ENCODE measurements around the gene TOM1. TPM values are rescaled to one million over a fixed set of nuclear protein-coding genes. Genes with fewer than 3 reads are reported as not detected.

Gene TOM1
- total RNA-seq, 4 donors from 2014 or later: 64.7 to 114 (median 86.5) TPM

GRCh38 chr22:35258191-35258988 is 41.3 kb upstream of the TOM1 start:
- TF ChIP-seq POLR2A (IDR thresholded peaks at IDR 0.05) (no peak), EP300 (IDR thresholded peaks at IDR 0.05) (no peak), CTCF (IDR thresholded peaks at IDR 0.05) (no peak)
- Histone ChIP-seq H3K9me3 (no peaks in the 10 kb centered on the region), H3K4me1 (peaks cover 0 to 32% (median 10%) of the 10 kb centered on the region in 4 donors), H3K27me3 (no peaks in the 10 kb centered on the region), H3K27ac (peak overlapping the region; percentile 90 to 99 (median 96)), H3K36me3 (peaks cover 0 to 14% (median 0%) of the 10 kb centered on the region in 3 donors), H3K4me3 (peak overlapping the region; percentile 81 to 92 (median 86))
- 27 to 33% methylated on average over 23 of the region's 23 CpGs for WGBS, 2 donors
- DNase-seq (ENCODE audit: low spot score in 2 of 2): no peak

- WGBS, 2 donors: 90 to 94% methylated on average over 7 of the region's 7 CpGs
- DNase-seq (ENCODE audit: low spot score in 2 of 2): no peak
- Histone ChIP-seq H3K4me1 (peaks cover 0 to 7% (median 0%) of the 10 kb centered on the region in 4 donors), H3K9me3 (no peaks in the 10 kb centered on the region), H3K36me3 (peaks cover 0 to 76% (median 6%) of the 10 kb centered on the region in 3 donors), H3K4me3 (no peak overlapping the region), H3K27ac (no peak overlapping the region), H3K27me3 (no peaks in the 10 kb centered on the region)
- TF ChIP-seq POLR2A (IDR thresholded peaks at IDR 0.05) (no peak), EP300 (IDR thresholded peaks at IDR 0.05) (no peak), CTCF (IDR thresholded peaks at IDR 0.05) (no peak)
Measured at GRCh38 chr22:35264986-35265385, 34.7 kb upstream of the TOM1 start.

- no peaks in the 10 kb centered on the region for H3K4me1 ChIP-seq
- H3K27me3 ChIP-seq: no peaks in the 10 kb centered on the region
- DNase-seq (ENCODE audit: low spot score in 2 of 2): no peak
- H3K4me3 ChIP-seq: no peak overlapping the region
- H3K36me3 ChIP-seq: peaks cover 0 to 88% (median 6%) of the 10 kb centered on the region in 3 donors
- H3K27ac ChIP-seq: no peak overlapping the region
- WGBS, 2 donors: 89 to 91% methylated on average over 3 of the region's 3 CpGs
- no peaks in the 10 kb centered on the region for H3K9me3 ChIP-seq
- TF ChIP-seq CTCF (IDR thresholded peaks at IDR 0.05): no peak
- TF ChIP-seq EP300 (IDR thresholded peaks at IDR 0.05): no peak
- TF ChIP-seq POLR2A (IDR thresholded peaks at IDR 0.05): no peak
Measured at GRCh38 chr22:35266277-35266676, 33.4 kb upstream of the TOM1 start.

GRCh38 chr22:35269630-35270029 is 30.1 kb upstream of the TOM1 start:
- Histone ChIP-seq H3K36me3 (peaks cover 0 to 92% (median 2%) of the 10 kb centered on the region in 3 donors), H3K27me3 (no peaks in the 10 kb centered on the region), H3K4me1 (no peaks in the 10 kb centered on the region), H3K4me3 (no peak overlapping the region), H3K9me3 (no peaks in the 10 kb centered on the region), H3K27ac (no peak overlapping the region)
- 94 to 99% methylated on average over 3 of the region's 3 CpGs for WGBS, 2 donors
- no peak for DNase-seq (ENCODE audit: low spot score in 2 of 2)
- TF ChIP-seq CTCF (IDR thresholded peaks at IDR 0.05) (no peak), EP300 (IDR thresholded peaks at IDR 0.05) (no peak)

- no peaks in the 10 kb centered on the region for H3K27me3 ChIP-seq
- no peaks in the 10 kb centered on the region for H3K4me1 ChIP-seq
- no peak for DNase-seq (ENCODE audit: low spot score in 2 of 2)
- H3K27ac ChIP-seq: no peak overlapping the region
- TF ChIP-seq CTCF (IDR thresholded peaks at IDR 0.05) (no peak), POLR2A (IDR thresholded peaks at IDR 0.05) (no peak), EP300 (IDR thresholded peaks at IDR 0.05) (no peak)
- WGBS, 2 donors: 93 to 94% methylated on average over 8 of the region's 8 CpGs
- peaks cover 0 to 75% (median 0%) of the 10 kb centered on the region in 3 donors for H3K36me3 ChIP-seq
- no peaks in the 10 kb centered on the region for H3K9me3 ChIP-seq
- no peak overlapping the region for H3K4me3 ChIP-seq
Measured at GRCh38 chr22:35274154-35274871, 25.4 kb upstream of the TOM1 start.

Measured in tibial nerve (tissue), 4 donors.